ENCODE data around the gene WDPCP.

Gene WDPCP

DNA sequence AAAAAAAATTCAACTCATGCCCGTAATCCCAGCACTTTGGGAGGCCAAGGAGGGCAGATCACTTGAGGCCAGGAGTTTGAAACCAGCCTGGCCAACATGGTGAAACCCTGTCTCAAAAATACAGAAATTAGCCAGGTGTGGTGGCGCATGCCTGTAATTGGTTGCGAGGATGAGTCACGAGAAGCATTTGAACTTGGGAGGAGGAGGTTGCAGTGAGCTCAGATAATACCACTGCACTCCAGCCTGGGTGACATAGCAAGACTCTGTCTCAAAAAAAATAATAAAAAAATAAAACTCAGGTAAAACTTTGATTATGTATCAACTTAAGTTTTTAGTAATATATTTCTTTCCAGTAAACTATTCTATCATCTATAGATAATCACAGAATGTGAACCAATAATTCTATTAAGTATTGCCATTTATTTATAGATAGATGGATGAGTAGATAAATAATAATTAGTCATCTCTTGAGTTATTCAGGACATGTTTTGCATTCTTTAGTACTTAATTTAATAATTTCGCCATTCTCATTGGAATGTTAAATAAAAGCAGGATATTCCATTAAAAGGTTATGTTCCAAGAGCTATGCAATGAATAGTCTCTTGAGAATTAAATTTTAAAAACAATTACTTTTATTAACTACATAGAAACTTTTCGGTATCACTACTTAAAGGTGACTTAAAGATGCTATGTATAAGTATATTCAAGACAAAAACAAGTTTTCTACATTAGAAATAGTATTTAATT is 48.7 kb downstream of the WDPCP start:
- Histone ChIP-seq H3K27me3 (ENCODE audit: control insufficient read depth in 1 of 2, insufficient read depth in 2 of 2, low read length in 2 of 2) (no peaks in the 10 kb centered on the region), H3K4me3 (ENCODE audit: low read length in 2 of 2) (no peak overlapping the region), H3K9me3 (ENCODE audit: control insufficient read depth in 2 of 2, low read length in 2 of 2) (no peaks in the 10 kb centered on the region), H3K27ac (ENCODE audit: low read length) (no peak overlapping the region), H3K9ac (ENCODE audit: low read length in 2 of 2) (no peak overlapping the region), H3K4me1 (ENCODE audit: control insufficient read depth, insufficient read depth, low read length) (no peaks in the 10 kb centered on the region), H3K36me3 (ENCODE audit: control insufficient read depth in 2 of 2, insufficient read depth in 2 of 2, low read length in 2 of 2) (no peaks in the 10 kb centered on the region)

DNA sequence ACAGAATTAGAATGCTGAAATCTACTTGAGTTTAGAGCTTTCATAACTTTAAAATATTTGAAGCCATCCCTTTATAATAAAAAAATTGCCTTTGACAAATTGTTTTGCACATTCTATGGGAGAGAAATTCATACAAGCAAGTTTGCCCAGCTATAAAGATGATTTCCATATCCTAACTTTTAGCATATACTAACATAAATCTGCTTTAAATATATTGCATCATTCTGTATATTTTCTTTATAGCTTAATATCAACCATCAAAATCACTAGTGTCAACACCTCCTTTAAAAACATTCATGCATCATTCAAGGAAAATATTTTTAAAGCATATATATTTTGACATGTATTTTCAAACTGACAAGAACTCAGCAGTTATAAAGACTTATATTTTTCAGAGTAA is 49.9 kb downstream of the WDPCP start:
- Histone ChIP-seq H3K27me3 (ENCODE audit: control insufficient read depth in 1 of 2, insufficient read depth in 2 of 2, low read length in 2 of 2) (no peaks in the 10 kb centered on the region), H3K4me3 (ENCODE audit: low read length in 2 of 2) (no peak overlapping the region), H3K4me1 (ENCODE audit: control insufficient read depth, insufficient read depth, low read length) (no peaks in the 10 kb centered on the region)

DNA sequence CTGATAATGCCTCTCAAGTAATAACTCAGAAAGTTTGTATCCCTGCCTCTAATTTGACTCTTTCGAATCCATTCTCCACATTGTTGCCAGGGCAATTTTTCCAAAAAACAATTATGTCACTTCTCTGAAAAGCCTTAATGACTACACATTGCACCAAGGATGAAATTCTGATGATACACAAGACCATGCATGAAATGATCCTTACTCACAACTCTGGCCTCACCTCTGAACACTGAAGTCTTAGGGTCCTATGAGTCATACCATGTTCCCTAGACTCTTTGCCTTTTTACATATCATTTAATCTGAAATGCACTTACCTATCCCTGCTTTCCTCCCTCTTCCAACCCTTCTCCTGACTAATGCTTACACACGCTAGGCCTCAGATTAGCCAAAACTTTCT is 51.0 kb downstream of the WDPCP start:
- H3K27ac ChIP-seq (ENCODE audit: low read length) = no peak overlapping the region
- no peak overlapping the region for H3K4me3 ChIP-seq (ENCODE audit: low read length in 2 of 2)
- H3K9ac ChIP-seq (ENCODE audit: low read length in 2 of 2) = no peak overlapping the region
- H3K4me1 ChIP-seq (ENCODE audit: control insufficient read depth, insufficient read depth, low read length) = no peaks in the 10 kb centered on the region
- no peaks in the 10 kb centered on the region for H3K9me3 ChIP-seq (ENCODE audit: control insufficient read depth in 2 of 2, low read length in 2 of 2)
- no peaks in the 10 kb centered on the region for H3K36me3 ChIP-seq (ENCODE audit: control insufficient read depth in 2 of 2, insufficient read depth in 2 of 2, low read length in 2 of 2)
- no peaks in the 10 kb centered on the region for H3K27me3 ChIP-seq (ENCODE audit: control insufficient read depth in 1 of 2, insufficient read depth in 2 of 2, low read length in 2 of 2)

More for the DNA sequence above, 49.9 kb downstream of the WDPCP start:
- Histone ChIP-seq H3K9me3 (ENCODE audit: control insufficient read depth in 2 of 2, low read length in 2 of 2) (no peaks in the 10 kb centered on the region), H3K36me3 (ENCODE audit: control insufficient read depth in 2 of 2, insufficient read depth in 2 of 2, low read length in 2 of 2) (no peaks in the 10 kb centered on the region), H3K27ac (ENCODE audit: low read length) (no peak overlapping the region), H3K9ac (ENCODE audit: low read length in 2 of 2) (no peak overlapping the region)

DNA sequence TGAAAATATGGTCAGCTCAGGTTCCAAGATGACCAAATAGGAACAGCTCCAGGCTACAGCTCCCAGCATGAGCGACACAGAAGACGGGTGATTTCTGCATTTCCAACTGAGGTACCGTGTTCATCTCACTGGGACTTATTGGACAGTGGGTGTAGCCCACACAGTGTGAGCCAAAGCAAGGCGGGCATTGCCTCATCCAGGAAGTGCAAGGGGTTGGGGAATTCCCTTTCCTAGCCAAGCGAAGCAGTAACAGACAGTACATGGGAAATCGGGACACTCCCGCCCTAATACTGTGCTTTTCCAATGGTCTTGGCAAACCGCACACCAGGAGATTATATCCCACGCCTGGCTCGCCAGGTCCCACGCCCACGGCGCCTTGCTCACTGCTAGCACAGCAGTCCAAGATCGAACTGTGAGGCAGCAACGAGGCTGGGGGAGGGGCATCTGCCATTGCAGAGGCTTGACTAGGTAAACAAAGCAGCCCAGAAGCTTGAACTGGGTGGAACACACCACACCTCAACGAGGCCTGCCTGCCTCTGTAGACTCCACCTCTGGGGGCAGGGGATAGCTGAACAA is 57.5 kb downstream of the WDPCP start:
- Histone ChIP-seq H3K27me3 (ENCODE audit: control insufficient read depth in 1 of 2, insufficient read depth in 2 of 2, low read length in 2 of 2) (no peaks in the 10 kb centered on the region), H3K9me3 (ENCODE audit: control insufficient read depth in 2 of 2, low read length in 2 of 2) (no peaks in the 10 kb centered on the region), H3K4me3 (ENCODE audit: low read length in 2 of 2) (no peak overlapping the region), H3K36me3 (ENCODE audit: control insufficient read depth in 2 of 2, insufficient read depth in 2 of 2, low read length in 2 of 2) (no peaks in the 10 kb centered on the region), H3K27ac (ENCODE audit: low read length) (no peak overlapping the region), H3K9ac (ENCODE audit: low read length in 2 of 2) (no peak overlapping the region), H3K4me1 (ENCODE audit: control insufficient read depth, insufficient read depth, low read length) (no peaks in the 10 kb centered on the region)

DNA sequence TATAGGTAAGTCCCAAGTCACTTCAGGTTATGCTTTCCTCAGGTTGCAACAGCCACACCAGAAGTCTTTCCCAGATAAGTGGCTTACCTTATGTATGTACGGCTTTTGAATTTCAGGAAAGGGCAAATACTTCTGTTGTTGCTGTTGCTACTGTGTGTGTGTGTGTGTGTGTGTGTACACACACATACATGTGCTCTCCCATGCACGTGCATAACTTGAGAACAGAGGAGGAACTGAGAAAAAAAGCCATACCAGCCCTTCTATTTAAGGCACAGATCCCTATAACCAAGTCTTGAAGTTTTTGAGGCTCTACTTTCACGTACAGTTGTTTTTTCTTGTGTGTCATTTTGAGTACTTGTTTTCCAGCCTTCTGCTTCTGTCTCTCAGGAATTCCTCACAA is 62.4 kb downstream of the WDPCP start:
- H3K9ac ChIP-seq (ENCODE audit: low read length in 2 of 2) = no peak overlapping the region
- no peaks in the 10 kb centered on the region for H3K36me3 ChIP-seq (ENCODE audit: control insufficient read depth in 2 of 2, insufficient read depth in 2 of 2, low read length in 2 of 2)
- no peaks in the 10 kb centered on the region for H3K4me1 ChIP-seq (ENCODE audit: control insufficient read depth, insufficient read depth, low read length)
- no peak overlapping the region for H3K4me3 ChIP-seq (ENCODE audit: low read length in 2 of 2)
- H3K9me3 ChIP-seq (ENCODE audit: control insufficient read depth in 2 of 2, low read length in 2 of 2) = peaks cover 0 to 7% of the 10 kb centered on the region in 2 donors
- H3K27ac ChIP-seq (ENCODE audit: low read length) = no peak overlapping the region
- no peaks in the 10 kb centered on the region for H3K27me3 ChIP-seq (ENCODE audit: control insufficient read depth in 1 of 2, insufficient read depth in 2 of 2, low read length in 2 of 2)

DNA sequence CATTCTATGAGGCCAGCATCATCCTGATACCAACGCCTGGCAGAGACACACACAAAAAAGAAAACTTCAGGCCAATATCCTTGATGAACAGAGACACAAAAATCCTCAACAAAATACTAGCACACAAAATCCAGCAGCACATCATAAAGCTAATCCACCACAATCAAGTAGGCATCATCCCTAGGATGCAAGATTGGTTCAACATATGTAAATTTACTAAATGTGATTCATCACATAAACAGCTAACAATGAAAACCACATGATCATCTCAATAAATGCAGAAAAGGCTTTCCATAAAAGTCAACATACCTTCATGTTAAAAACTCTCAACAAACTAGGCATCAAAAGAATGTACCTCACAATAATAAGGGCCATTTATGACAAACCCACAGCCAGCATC is 65.3 kb downstream of the WDPCP start:
- no peak overlapping the region for H3K9ac ChIP-seq (ENCODE audit: low read length in 2 of 2)
- H3K9me3 ChIP-seq (ENCODE audit: control insufficient read depth in 2 of 2, low read length in 2 of 2) = peaks cover 0 to 12% of the 10 kb centered on the region in 2 donors
- no peak overlapping the region for H3K27ac ChIP-seq (ENCODE audit: low read length)
- H3K4me3 ChIP-seq (ENCODE audit: low read length in 2 of 2) = no peak overlapping the region
- H3K27me3 ChIP-seq (ENCODE audit: control insufficient read depth in 1 of 2, insufficient read depth in 2 of 2, low read length in 2 of 2) = no peaks in the 10 kb centered on the region
- no peaks in the 10 kb centered on the region for H3K4me1 ChIP-seq (ENCODE audit: control insufficient read depth, insufficient read depth, low read length)
- no peaks in the 10 kb centered on the region for H3K36me3 ChIP-seq (ENCODE audit: control insufficient read depth in 2 of 2, insufficient read depth in 2 of 2, low read length in 2 of 2)

DNA sequence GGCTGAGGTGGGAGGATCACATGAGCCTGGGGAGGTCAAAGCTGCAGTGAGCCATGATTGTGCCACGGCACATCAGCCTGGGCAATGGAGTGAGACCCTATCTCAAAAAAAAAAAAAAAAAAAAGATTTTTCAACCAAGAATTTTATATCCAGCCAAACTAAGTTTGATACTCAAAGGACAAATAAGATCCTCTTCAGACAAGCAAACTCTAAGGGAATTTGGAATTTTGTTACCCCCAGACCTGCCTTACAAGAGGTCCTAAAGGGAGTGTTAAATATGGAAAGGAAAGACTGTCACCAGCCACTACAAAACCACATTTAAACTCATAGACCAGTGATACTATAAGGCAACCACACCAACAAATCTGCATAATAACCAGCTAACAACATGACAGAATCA is 67.5 kb downstream of the WDPCP start:
- Histone ChIP-seq H3K36me3 (ENCODE audit: control insufficient read depth in 2 of 2, insufficient read depth in 2 of 2, low read length in 2 of 2) (no peaks in the 10 kb centered on the region), H3K27ac (ENCODE audit: low read length) (no peak overlapping the region), H3K9me3 (ENCODE audit: control insufficient read depth in 2 of 2, low read length in 2 of 2) (peaks cover 0 to 12% of the 10 kb centered on the region in 2 donors), H3K9ac (ENCODE audit: low read length in 2 of 2) (no peak overlapping the region), H3K27me3 (ENCODE audit: control insufficient read depth in 1 of 2, insufficient read depth in 2 of 2, low read length in 2 of 2) (no peaks in the 10 kb centered on the region), H3K4me1 (ENCODE audit: control insufficient read depth, insufficient read depth, low read length) (no peaks in the 10 kb centered on the region), H3K4me3 (ENCODE audit: low read length in 2 of 2) (no peak overlapping the region)

DNA sequence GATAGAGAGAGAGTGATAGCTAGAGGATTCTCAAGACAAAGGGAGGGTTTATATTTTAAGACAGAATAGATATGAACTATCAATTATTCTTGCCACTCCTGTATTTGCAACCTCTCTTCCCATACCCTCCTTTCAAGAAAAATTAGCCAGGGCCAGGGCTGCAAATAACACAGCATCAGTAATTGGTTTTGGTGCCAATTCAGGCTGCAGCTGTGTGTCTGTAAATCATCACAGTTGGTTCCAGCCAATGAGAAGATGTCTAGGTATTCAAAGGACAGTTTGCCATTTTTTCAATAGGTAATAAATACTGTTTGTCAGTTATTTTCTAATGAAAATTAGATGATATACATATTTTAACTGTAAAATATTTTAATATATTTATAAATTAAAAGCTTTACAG is 73.5 kb downstream of the WDPCP start:
- no peak overlapping the region for H3K9ac ChIP-seq (ENCODE audit: low read length in 2 of 2)
- H3K4me3 ChIP-seq (ENCODE audit: low read length in 2 of 2) = no peak overlapping the region
- H3K9me3 ChIP-seq (ENCODE audit: control insufficient read depth in 2 of 2, low read length in 2 of 2) = no peaks in the 10 kb centered on the region
- H3K27ac ChIP-seq (ENCODE audit: low read length) = no peak overlapping the region
- no peaks in the 10 kb centered on the region for H3K4me1 ChIP-seq (ENCODE audit: control insufficient read depth, insufficient read depth, low read length)
- no peaks in the 10 kb centered on the region for H3K27me3 ChIP-seq (ENCODE audit: control insufficient read depth in 1 of 2, insufficient read depth in 2 of 2, low read length in 2 of 2)
- no peaks in the 10 kb centered on the region for H3K36me3 ChIP-seq (ENCODE audit: control insufficient read depth in 2 of 2, insufficient read depth in 2 of 2, low read length in 2 of 2)

DNA sequence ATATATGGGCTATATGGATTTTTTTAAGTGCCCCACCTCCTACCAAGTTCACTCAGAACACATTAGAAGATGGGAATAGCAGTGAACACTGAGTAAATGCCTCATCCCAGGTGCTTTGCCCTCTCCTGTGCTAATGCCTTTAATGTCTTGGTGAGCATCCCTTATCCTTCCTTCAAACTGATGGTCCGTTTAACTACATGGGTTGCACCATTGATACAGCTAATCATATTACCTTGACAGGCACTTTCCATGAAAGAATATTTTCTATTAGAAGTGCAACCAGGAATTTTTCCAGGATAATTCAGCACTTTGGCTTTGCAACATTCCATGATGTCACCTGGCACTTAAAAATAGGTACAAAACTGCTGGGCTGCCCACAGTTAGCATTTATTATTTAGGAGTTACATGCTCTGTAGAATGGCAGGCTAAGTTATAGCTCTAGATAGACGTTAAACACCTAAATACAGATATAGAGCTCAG is 74.0 kb downstream of the WDPCP start:
- Histone ChIP-seq H3K27ac (ENCODE audit: low read length) (no peak overlapping the region), H3K9me3 (ENCODE audit: control insufficient read depth in 2 of 2, low read length in 2 of 2) (no peaks in the 10 kb centered on the region)

DNA sequence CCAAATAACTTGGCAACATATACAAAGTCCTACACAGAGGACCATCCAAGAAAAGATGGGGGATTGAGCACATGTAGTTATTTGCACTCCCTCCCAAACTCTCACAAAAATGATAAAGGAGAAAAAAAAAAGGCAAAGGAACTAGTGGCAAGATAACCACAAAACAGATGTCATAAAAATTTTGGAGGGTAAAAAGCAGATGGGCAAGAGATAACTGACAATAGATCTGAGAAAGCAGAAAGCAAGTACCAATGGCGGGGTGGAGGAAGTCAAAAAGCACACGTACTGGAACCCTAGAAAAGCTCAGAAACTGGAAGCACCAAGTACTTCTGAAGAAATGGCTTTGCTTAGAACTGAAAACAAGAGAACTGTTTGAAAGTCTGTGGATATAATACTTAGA is 82.0 kb downstream of the WDPCP start:
- H3K4me1 ChIP-seq (ENCODE audit: control insufficient read depth, insufficient read depth, low read length) = no peaks in the 10 kb centered on the region
- no peaks in the 10 kb centered on the region for H3K9me3 ChIP-seq (ENCODE audit: control insufficient read depth in 2 of 2, low read length in 2 of 2)
- no peaks in the 10 kb centered on the region for H3K36me3 ChIP-seq (ENCODE audit: control insufficient read depth in 2 of 2, insufficient read depth in 2 of 2, low read length in 2 of 2)
- no peak overlapping the region for H3K9ac ChIP-seq (ENCODE audit: low read length in 2 of 2)
- H3K27me3 ChIP-seq (ENCODE audit: control insufficient read depth in 1 of 2, insufficient read depth in 2 of 2, low read length in 2 of 2) = no peaks in the 10 kb centered on the region
- no peak overlapping the region for H3K4me3 ChIP-seq (ENCODE audit: low read length in 2 of 2)
- no peak overlapping the region for H3K27ac ChIP-seq (ENCODE audit: low read length)

More for the DNA sequence above, 74.0 kb downstream of the WDPCP start:
- Histone ChIP-seq H3K4me3 (ENCODE audit: low read length in 2 of 2) (no peak overlapping the region), H3K4me1 (ENCODE audit: control insufficient read depth, insufficient read depth, low read length) (no peaks in the 10 kb centered on the region), H3K9ac (ENCODE audit: low read length in 2 of 2) (no peak overlapping the region), H3K27me3 (ENCODE audit: control insufficient read depth in 1 of 2, insufficient read depth in 2 of 2, low read length in 2 of 2) (no peaks in the 10 kb centered on the region), H3K36me3 (ENCODE audit: control insufficient read depth in 2 of 2, insufficient read depth in 2 of 2, low read length in 2 of 2) (no peaks in the 10 kb centered on the region)

DNA sequence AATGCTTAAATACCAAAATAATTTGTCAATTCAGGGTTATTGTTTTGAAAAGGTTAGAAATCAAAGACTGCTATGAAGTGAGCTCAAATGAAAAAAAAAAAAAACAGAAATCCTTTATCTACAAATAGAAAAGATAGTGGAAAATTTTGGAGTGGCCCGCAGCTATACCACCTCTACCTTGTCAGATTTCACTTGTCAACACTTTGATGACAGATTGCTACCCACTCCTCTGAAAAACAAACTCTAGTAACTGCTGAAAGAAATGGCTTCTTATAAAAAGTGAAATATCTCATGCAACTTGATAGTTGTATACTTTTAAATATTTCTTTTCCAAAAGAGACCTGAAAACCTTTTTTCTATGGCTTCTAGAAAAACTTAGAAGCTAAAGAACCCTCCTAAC is 84.5 kb downstream of the WDPCP start:
- no peaks in the 10 kb centered on the region for H3K4me1 ChIP-seq (ENCODE audit: control insufficient read depth, insufficient read depth, low read length)
- no peaks in the 10 kb centered on the region for H3K9me3 ChIP-seq (ENCODE audit: control insufficient read depth in 2 of 2, low read length in 2 of 2)
- H3K36me3 ChIP-seq (ENCODE audit: control insufficient read depth in 2 of 2, insufficient read depth in 2 of 2, low read length in 2 of 2) = no peaks in the 10 kb centered on the region
- no peak overlapping the region for H3K9ac ChIP-seq (ENCODE audit: low read length in 2 of 2)
- no peaks in the 10 kb centered on the region for H3K27me3 ChIP-seq (ENCODE audit: control insufficient read depth in 1 of 2, insufficient read depth in 2 of 2, low read length in 2 of 2)
- no peak overlapping the region for H3K27ac ChIP-seq (ENCODE audit: low read length)
- H3K4me3 ChIP-seq (ENCODE audit: low read length in 2 of 2) = no peak overlapping the region
